Fibroblast of skin of back (primary cell): ENCODE data around the gene ACBD4.

Experiments
- DNase-seq: peaks from one replicate; pipeline ENCODE4 v3.0.0-alpha.2; 2013

Gene ACBD4

GRCh38 chr17:45160447-45161287 lies 25.2 kb downstream of the ACBD4 start:
- peak; percentile 73 for DNase-seq

- peak; percentile 100 for DNase-seq
Observed at GRCh38 chr17:45161288-45162024, 26.0 kb downstream of the ACBD4 start, which contains the start of gene HEXIM2. HEXIM2 (plus strand) TSS chr17:45161875; CDS start chr17:45162794, 919 bp downstream.

GRCh38 chr17:45162025-45162687 lies 26.7 kb downstream of the ACBD4 start:
- no peak for DNase-seq

- no peak for DNase-seq
Observed at GRCh38 chr17:45164734-45165269, 29.3 kb downstream of the ACBD4 start.

GRCh38 chr17:45168991-45169752 lies 33.7 kb downstream of the ACBD4 start:
- DNase-seq, result no peak

GRCh38 chr17:45170280-45170930 lies 34.9 kb downstream of the ACBD4 start:
- no peak for DNase-seq

- DNase-seq, result peak; percentile 84
Observed at GRCh38 chr17:45170931-45171337, 35.4 kb downstream of the ACBD4 start.

GRCh38 chr17:45171338-45172231 lies 36.1 kb downstream of the ACBD4 start:
- DNase-seq, result peak; percentile 45

- DNase-seq, result no peak
Observed at GRCh38 chr17:45172232-45172540, 36.7 kb downstream of the ACBD4 start.

- DNase-seq, result peak; percentile 90
Observed at GRCh38 chr17:45172541-45173286, 37.2 kb downstream of the ACBD4 start.

- DNase-seq, result no peak
Observed at GRCh38 chr17:45175759-45176115, 40.2 kb downstream of the ACBD4 start.

- no peak for DNase-seq
Observed at GRCh38 chr17:45177563-45177962, 42.1 kb downstream of the ACBD4 start.

- no peak for DNase-seq
Observed at GRCh38 chr17:45184144-45184543, 48.7 kb downstream of the ACBD4 start.

- DNase-seq, result no peak
Observed at GRCh38 chr17:45186801-45187354, 51.4 kb downstream of the ACBD4 start.

- DNase-seq, result no peak
Observed at GRCh38 chr17:45189009-45189408, 53.5 kb downstream of the ACBD4 start.

- no peak for DNase-seq
Observed at GRCh38 chr17:45190503-45191255, 55.2 kb downstream of the ACBD4 start.
